Neural cell (in vitro differentiated cells): ENCODE measurements around the gene SLC5A4.
"Not testable (repeated sequence)": the region's sequence is repeated elsewhere in the genome, so short reads cannot be mapped to it uniquely, and the experiment has no call there.

Source experiments
- CTCF ChIP-seq: fragments of 450-650 bp; IDR thresholded peaks from 2 replicates; pipeline ENCODE4 v1.5.1; 2014; ENCODE audit warnings: antibody characterized with exemption, mild to moderate bottlenecking, moderate library complexity; ENCODE audit not compliant: poor library complexity, severe bottlenecking
- MXI1 ChIP-seq: fragments of 450-650 bp; conservative IDR thresholded peaks from 2 replicates; pipeline ENCODE4 v1.6.1; 2014; ENCODE audit warnings: antibody characterized with exemption, mild to moderate bottlenecking; ENCODE audit not compliant: poor library complexity, severe bottlenecking

- not testable (repeated sequence) for TF ChIP-seq CTCF, MXI1
Observed at GRCh38 chr22:32275353-32275752, 20.2 kb upstream of the SLC5A4 start.
